ENCODE measurements around the gene SCO2. TPM values are rescaled to one million over a fixed set of nuclear protein-coding genes. Genes with fewer than 3 reads are reported as not detected.
A peak's percentile ranks its signal among the peaks of the same experiment; 100 is the strongest.

SCO2 gene
- total and polyA plus RNA-seq, 2 experiments from 2014 or later: 10.5 TPM; not detected in 1

- Histone ChIP-seq H3K27ac (no peak overlapping the region), H3K4me3 (no peak overlapping the region), H3K27me3 (peaks cover 32% of the 10 kb centered on the region), H3K4me1 (ENCODE audit: low read depth) (no peaks in the 10 kb centered on the region), H3K36me3 (no peaks in the 10 kb centered on the region), H3K9me3 (ENCODE audit: low read depth) (no peaks in the 10 kb centered on the region)
- TF ChIP-seq CTCF (IDR thresholded peaks at IDR 0.05; ENCODE audit: low read depth, low read length): no peak
- DNase-seq (ENCODE audit: low read depth in 1 of 2, low spot score in 1 of 2): no peak
Observed at GRCh38 chr22:50476868-50477267, 48.5 kb downstream of the SCO2 start.

- TF ChIP-seq CTCF (IDR thresholded peaks at IDR 0.05; ENCODE audit: low read depth, low read length): no peak
- no peak overlapping the region for H3K4me3 ChIP-seq
- no peaks in the 10 kb centered on the region for H3K36me3 ChIP-seq
- no peak for DNase-seq (ENCODE audit: low read depth in 1 of 2, low spot score in 1 of 2)
- H3K9me3 ChIP-seq (ENCODE audit: low read depth): no peaks in the 10 kb centered on the region
- no peaks in the 10 kb centered on the region for H3K4me1 ChIP-seq (ENCODE audit: low read depth)
- H3K27ac ChIP-seq: no peak overlapping the region
- H3K27me3 ChIP-seq: peaks cover 20% of the 10 kb centered on the region
Observed at GRCh38 chr22:50475652-50476002, 49.8 kb downstream of the SCO2 start.

DNA sequence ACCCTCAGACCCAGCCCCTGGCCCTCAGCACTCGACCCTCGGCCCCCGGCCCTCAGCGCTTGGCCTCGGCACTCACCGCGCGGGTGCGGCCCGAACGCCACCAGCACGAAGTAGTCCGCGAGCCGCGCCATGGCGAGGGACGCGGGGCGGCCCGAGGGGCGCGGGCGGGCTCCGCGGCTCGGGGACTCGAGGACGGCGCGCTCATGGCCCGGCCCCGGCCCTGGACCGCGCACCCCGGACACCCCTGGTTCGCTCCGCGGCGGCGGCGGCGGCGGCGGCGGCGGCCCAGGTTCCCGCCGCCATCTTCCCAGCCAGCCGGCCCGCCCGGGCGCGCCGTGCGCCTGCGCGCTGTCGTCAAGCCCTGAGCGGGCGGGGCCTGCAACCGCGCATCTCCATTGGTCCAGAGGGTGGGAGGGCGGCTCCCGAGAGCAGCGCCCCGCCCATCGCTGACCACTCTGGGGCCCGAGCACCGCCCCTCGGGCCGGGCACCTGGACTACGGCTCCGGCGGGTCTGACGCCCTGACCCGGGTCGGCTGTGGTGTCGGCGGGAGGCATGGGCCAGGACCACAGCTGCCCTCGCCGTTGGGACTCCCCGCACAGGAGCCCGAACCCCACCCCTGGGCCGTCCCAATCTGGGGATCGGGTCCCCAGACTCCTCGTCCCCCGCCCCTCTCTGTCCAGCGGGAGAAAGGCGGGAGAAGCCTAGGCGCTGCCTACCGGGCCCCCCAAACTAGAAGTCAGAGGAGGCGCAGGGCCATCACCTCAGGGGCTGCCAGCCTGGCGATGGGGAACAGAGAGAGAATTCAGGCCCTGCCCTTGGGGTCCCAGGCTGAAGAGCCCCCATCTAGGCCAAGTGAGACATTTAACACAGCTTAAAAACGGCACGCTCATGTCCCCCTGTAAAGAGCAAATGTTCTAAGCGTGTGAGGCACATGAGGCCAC is 50.4 kb downstream of the SCO2 start, which contains the start of gene SBF1:
SBF1 (minus strand) TSS at position 326 of the 942 bp plus-strand sequence; CDS start at position 131, 195 bp downstream.
- Histone ChIP-seq H3K9me3 (ENCODE audit: low read depth) (no peaks in the 10 kb centered on the region), H3K27ac (peak within 1 kb of the TSS; percentile 85), H3K4me1 (ENCODE audit: low read depth) (no peaks in the 10 kb centered on the region), H3K4me3 (peak within 1 kb of the TSS; percentile 95), H3K27me3 (peaks cover 14% of the 10 kb centered on the region), H3K36me3 (no peaks in the 10 kb centered on the region)
- peak; percentile 93 to 96 for DNase-seq (ENCODE audit: low read depth in 1 of 2, low spot score in 1 of 2)
- no peak for TF ChIP-seq CTCF (IDR thresholded peaks at IDR 0.05; ENCODE audit: low read depth, low read length)

GRCh38 chr22:50473855-50474671 is 51.3 kb downstream of the SCO2 start:
- TF ChIP-seq CTCF (IDR thresholded peaks at IDR 0.05; ENCODE audit: low read depth, low read length): no peak
- peak overlapping the region; percentile 95 for H3K4me3 ChIP-seq
- H3K4me1 ChIP-seq (ENCODE audit: low read depth): no peaks in the 10 kb centered on the region
- H3K27ac ChIP-seq: peak overlapping the region; percentile 85
- peak; percentile 51 to 69 for DNase-seq (ENCODE audit: low read depth in 1 of 2, low spot score in 1 of 2)
- no peaks in the 10 kb centered on the region for H3K9me3 ChIP-seq (ENCODE audit: low read depth)
- peaks cover 4% of the 10 kb centered on the region for H3K27me3 ChIP-seq
- no peaks in the 10 kb centered on the region for H3K36me3 ChIP-seq

Other genes with a start within 250 kb of the SCO2 start
- gene PLXNB2, start 218.0 kb downstream of the SCO2 start, total RNA-seq: 142 and 195 TPM in 2 replicates
- gene PLXNB2, start 218.0 kb downstream of the SCO2 start, polyA plus RNA-seq: 77.0 and 83.2 TPM in 2 replicates
- gene DENND6B, start 198.6 kb downstream of the SCO2 start, total RNA-seq: 7.0 and 7.9 TPM in 2 replicates
- 10.6 and 13.3 TPM in 2 replicates for gene DENND6B, start 198.6 kb downstream of the SCO2 start, polyA plus RNA-seq
- gene PPP6R2, start 182.3 kb downstream of the SCO2 start, total RNA-seq: 78.6 and 88.4 TPM in 2 replicates
- 39.8 and 41.4 TPM in 2 replicates for gene PPP6R2, start 182.3 kb downstream of the SCO2 start, polyA plus RNA-seq
- 75.9 and 111 TPM in 2 replicates for gene SBF1, start 50.6 kb downstream of the SCO2 start, total RNA-seq
- gene SBF1, start 50.6 kb downstream of the SCO2 start, polyA plus RNA-seq: 39.1 and 47.4 TPM in 2 replicates
- gene ADM2, start 44.1 kb downstream of the SCO2 start, total RNA-seq: 0.39 and 1.6 TPM in 2 replicates
- gene ADM2, start 44.1 kb downstream of the SCO2 start, polyA plus RNA-seq: 0.10 TPM in 1 of 2 replicates, not detected in the other
- gene MIOX, start 38.7 kb downstream of the SCO2 start, total RNA-seq: not detected in 2 replicates
- not detected in 2 replicates for gene MIOX, start 38.7 kb downstream of the SCO2 start, polyA plus RNA-seq
- 79.9 and 91.7 TPM in 2 replicates for gene LMF2, start 17.9 kb downstream of the SCO2 start, total RNA-seq
- gene LMF2, start 17.9 kb downstream of the SCO2 start, polyA plus RNA-seq: 72.9 and 82.9 TPM in 2 replicates
- gene NCAPH2, start 17.4 kb downstream of the SCO2 start, total RNA-seq: 50.3 and 55.0 TPM in 2 replicates
- 47.0 and 59.4 TPM in 2 replicates for gene NCAPH2, start 17.4 kb downstream of the SCO2 start, polyA plus RNA-seq
- gene TYMP, start 4.4 kb upstream of the SCO2 start, total RNA-seq: 2.6 and 7.8 TPM in 2 replicates
- 10.0 and 17.7 TPM in 2 replicates for gene TYMP, start 4.4 kb upstream of the SCO2 start, polyA plus RNA-seq
- gene KLHDC7B, start 20.3 kb upstream of the SCO2 start, total RNA-seq: 0.07 and 0.18 TPM in 2 replicates
- 0.45 TPM in 1 of 2 replicates, not detected in the other for gene KLHDC7B, start 20.3 kb upstream of the SCO2 start, polyA plus RNA-seq
- gene SYCE3, start 37.3 kb upstream of the SCO2 start, total RNA-seq: not detected in 2 replicates
- 3.8 TPM in 1 of 2 replicates, not detected in the other for gene SYCE3, start 37.3 kb upstream of the SCO2 start, polyA plus RNA-seq
- gene CPT1B, start 52.8 kb upstream of the SCO2 start, total RNA-seq: 25.7 and 39.1 TPM in 2 replicates
- 53.1 and 58.7 TPM in 2 replicates for gene CPT1B, start 52.8 kb upstream of the SCO2 start, polyA plus RNA-seq
- 54.6 and 73.4 TPM in 2 replicates for gene CHKB, start 57.3 kb upstream of the SCO2 start, total RNA-seq
- 100 and 134 TPM in 2 replicates for gene CHKB, start 57.3 kb upstream of the SCO2 start, polyA plus RNA-seq
- 1.7 and 2.4 TPM in 2 replicates for gene MAPK8IP2, start 75.2 kb upstream of the SCO2 start, total RNA-seq
- gene MAPK8IP2, start 75.2 kb upstream of the SCO2 start, polyA plus RNA-seq: 0.35 and 0.42 TPM in 2 replicates
- gene ARSA, start 102.6 kb upstream of the SCO2 start, total RNA-seq: 53.1 and 58.1 TPM in 2 replicates
- gene ARSA, start 102.6 kb upstream of the SCO2 start, polyA plus RNA-seq: 16.4 and 16.8 TPM in 2 replicates
- gene SHANK3, start 147.2 kb upstream of the SCO2 start, total RNA-seq: 10.9 and 14.4 TPM in 2 replicates
- gene SHANK3, start 147.2 kb upstream of the SCO2 start, polyA plus RNA-seq: 3.3 and 4.1 TPM in 2 replicates
- gene ACR, start 212.6 kb upstream of the SCO2 start, total RNA-seq: 0.07 and 0.77 TPM in 2 replicates
- gene ACR, start 212.6 kb upstream of the SCO2 start, polyA plus RNA-seq: not detected in 2 replicates